Measurements from ENCODE around the gene SLC39A13. TPM values are rescaled to one million over a fixed set of nuclear protein-coding genes. Genes with fewer than 3 reads are reported as not detected.

The SLC39A13 gene
- total RNA-seq, 1 experiment from 2014 or later, result 27.1 TPM

GRCh38 chr11:47426062-47426956, 17.9 kb downstream of the SLC39A13 start, which contains the start of gene PSMC3:
TSS of gene PSMC3 (minus strand) at chr11:47426439. CDS start at chr11:47426279, 160 bp downstream.
- Histone ChIP-seq H3K4me1 (peaks cover 8% of the 10 kb centered on the region; the same call in 1 of the 2 replicates), H3K9me3 (no peaks in the 10 kb centered on the region), H3K27me3 (replicated peaks; ENCODE audit: control insufficient read depth, insufficient read depth, low read length) (no peaks in the 10 kb centered on the region), H3K4me3 (ENCODE audit: low read depth, low read length) (peak within 1 kb of the TSS; percentile 85), H3K36me3 (ENCODE audit: control insufficient read depth, insufficient read depth, low read length) (peaks cover 13% of the 10 kb centered on the region)
- no TSS peak for BruUV-seq (replicated peaks)
- Mint-ChIP-seq H3K4me3 (ENCODE audit: unreplicated experiment) (peak within 1 kb of the TSS; percentile 89), H3K9me3 (ENCODE audit: unreplicated experiment) (no peaks in the 10 kb centered on the region), H3K4me1 (ENCODE audit: low read depth, unreplicated experiment) (peaks cover 10% of the 10 kb centered on the region), H3K36me3 (ENCODE audit: insufficient read depth, unreplicated experiment) (peaks cover 55% of the 10 kb centered on the region), H3K27ac (ENCODE audit: unreplicated experiment) (peak within 1 kb of the TSS; percentile 97), H3K27me3 (ENCODE audit: insufficient read depth, unreplicated experiment) (no peaks in the 10 kb centered on the region)
- POLR2A ChIA-PET, result interaction anchor here (0.5 to 1.6 kb wide), 10 partner anchors 8 to 1505 kb away, joined by 3 to 10 read pairs (median 3); partner anchors contain the start of gene SLC39A13
- TF ChIP-seq, protein P1, sequence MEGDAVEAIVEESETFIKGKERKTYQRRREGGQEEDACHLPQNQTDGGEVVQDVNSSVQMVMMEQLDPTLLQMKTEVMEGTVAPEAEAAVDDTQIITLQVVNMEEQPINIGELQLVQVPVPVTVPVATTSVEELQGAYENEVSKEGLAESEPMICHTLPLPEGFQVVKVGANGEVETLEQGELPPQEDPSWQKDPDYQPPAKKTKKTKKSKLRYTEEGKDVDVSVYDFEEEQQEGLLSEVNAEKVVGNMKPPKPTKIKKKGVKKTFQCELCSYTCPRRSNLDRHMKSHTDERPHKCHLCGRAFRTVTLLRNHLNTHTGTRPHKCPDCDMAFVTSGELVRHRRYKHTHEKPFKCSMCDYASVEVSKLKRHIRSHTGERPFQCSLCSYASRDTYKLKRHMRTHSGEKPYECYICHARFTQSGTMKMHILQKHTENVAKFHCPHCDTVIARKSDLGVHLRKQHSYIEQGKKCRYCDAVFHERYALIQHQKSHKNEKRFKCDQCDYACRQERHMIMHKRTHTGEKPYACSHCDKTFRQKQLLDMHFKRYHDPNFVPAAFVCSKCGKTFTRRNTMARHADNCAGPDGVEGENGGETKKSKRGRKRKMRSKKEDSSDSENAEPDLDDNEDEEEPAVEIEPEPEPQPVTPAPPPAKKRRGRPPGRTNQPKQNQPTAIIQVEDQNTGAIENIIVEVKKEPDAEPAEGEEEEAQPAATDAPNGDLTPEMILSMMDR (IDR thresholded peaks at IDR 0.05; ENCODE audit: insufficient read depth in 1 of 2, low read depth in 1 of 2, low read length in 1 of 2, severe bottlenecking in 1 of 2, unreplicated experiment in 1 of 2), result no peak
- peak; percentile 98 to 99 for DNase-seq
- intact Hi-C loops (cut with micrococcal nuclease; ENCODE audit: unreplicated experiment), result loop anchor here (1.0 to 5.0 kb wide), 3 partner anchors 18 to 341 kb away; partner anchors contain the start of genes FNBP4 and SLC39A13
- CTCF ChIA-PET, result interaction anchor here (0.6 to 1.5 kb wide), 6 partner anchors 14 to 212 kb away, joined by 3 to 9 read pairs (median 4); no protein-coding TSS in a partner anchor

GRCh38 chr11:47430524-47430923, 22.1 kb downstream of the SLC39A13 start:
- Mint-ChIP-seq H3K4me1 (ENCODE audit: low read depth, unreplicated experiment) (peaks cover 9% of the 10 kb centered on the region), H3K27ac (ENCODE audit: unreplicated experiment) (no peak overlapping the region), H3K36me3 (ENCODE audit: insufficient read depth, unreplicated experiment) (peaks cover 16% of the 10 kb centered on the region), H3K9me3 (ENCODE audit: unreplicated experiment) (no peaks in the 10 kb centered on the region), H3K27me3 (ENCODE audit: insufficient read depth, unreplicated experiment) (no peaks in the 10 kb centered on the region), H3K4me3 (ENCODE audit: unreplicated experiment) (no peak overlapping the region)
- Histone ChIP-seq H3K27me3 (replicated peaks; ENCODE audit: control insufficient read depth, insufficient read depth, low read length) (no peaks in the 10 kb centered on the region), H3K36me3 (ENCODE audit: control insufficient read depth, insufficient read depth, low read length) (no peaks in the 10 kb centered on the region), H3K4me3 (ENCODE audit: low read depth, low read length) (no peak overlapping the region), H3K4me1 (no peaks in the 10 kb centered on the region; the same call in 1 of the 2 replicates), H3K9me3 (no peaks in the 10 kb centered on the region)
- DNase-seq, result no peak
- TF ChIP-seq, protein P1 (IDR thresholded peaks at IDR 0.05; ENCODE audit: insufficient read depth in 1 of 2, low read depth in 1 of 2, low read length in 1 of 2, severe bottlenecking in 1 of 2, unreplicated experiment in 1 of 2), result no peak
- intact Hi-C loops (cut with micrococcal nuclease; ENCODE audit: unreplicated experiment), result no loop called here
- no TSS peak for BruUV-seq (replicated peaks)
- ChIA-PET POLR2A (no interaction called here), CTCF (no interaction called here)

DNA sequence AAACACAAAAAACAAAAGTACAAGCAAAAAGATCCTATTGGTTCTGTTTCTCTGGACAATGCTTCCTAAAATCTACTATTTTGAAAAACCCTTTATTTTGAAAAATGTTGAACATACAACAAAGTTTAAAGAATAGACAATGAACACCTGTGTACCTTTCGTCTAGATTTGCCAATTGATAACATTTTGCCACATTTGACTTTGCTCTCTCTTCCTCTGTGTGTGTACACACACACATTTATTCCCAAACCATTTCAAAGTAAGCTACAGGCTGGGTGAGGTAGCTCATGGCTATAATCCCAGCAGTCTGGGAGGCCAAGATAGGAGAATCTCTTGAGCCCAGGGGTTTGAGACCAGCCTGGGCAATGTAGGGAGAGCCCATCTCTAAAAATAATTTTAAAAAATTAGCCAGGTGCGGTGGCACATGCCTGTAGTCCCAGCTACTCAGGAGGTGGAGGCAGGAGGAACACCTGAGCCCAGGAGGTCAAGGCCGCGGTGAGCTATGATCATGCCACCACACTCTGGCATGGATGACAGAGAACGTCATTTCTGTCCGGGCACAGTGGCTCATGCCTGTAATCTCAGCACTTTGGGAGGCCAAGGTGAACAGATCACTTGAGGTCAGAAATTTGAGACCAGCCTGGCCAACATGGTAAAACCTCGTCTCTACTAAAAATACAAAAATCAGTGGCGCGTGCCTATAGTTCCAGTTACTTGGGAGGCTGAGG, 23.1 kb downstream of the SLC39A13 start:
- no peak overlapping the region for H3K4me3 ChIP-seq (ENCODE audit: low read depth, low read length)
- no peak for DNase-seq
- no peaks in the 10 kb centered on the region for H3K9me3 ChIP-seq
- ChIA-PET POLR2A (no interaction called here), CTCF (no interaction called here)
- Mint-ChIP-seq H3K9me3 (ENCODE audit: unreplicated experiment) (no peaks in the 10 kb centered on the region), H3K27me3 (ENCODE audit: insufficient read depth, unreplicated experiment) (no peaks in the 10 kb centered on the region), H3K36me3 (ENCODE audit: insufficient read depth, unreplicated experiment) (peaks cover 12% of the 10 kb centered on the region), H3K27ac (ENCODE audit: unreplicated experiment) (no peak overlapping the region), H3K4me1 (ENCODE audit: low read depth, unreplicated experiment) (peaks cover 7% of the 10 kb centered on the region), H3K4me3 (ENCODE audit: unreplicated experiment) (no peak overlapping the region)
- intact Hi-C loops (cut with micrococcal nuclease; ENCODE audit: unreplicated experiment), result no loop called here
- H3K4me1 ChIP-seq, result no peaks in the 10 kb centered on the region
- BruUV-seq (replicated peaks), result no TSS peak
- no peaks in the 10 kb centered on the region for H3K36me3 ChIP-seq (ENCODE audit: control insufficient read depth, insufficient read depth, low read length)
- H3K27me3 ChIP-seq (replicated peaks; ENCODE audit: control insufficient read depth, insufficient read depth, low read length), result no peaks in the 10 kb centered on the region
- TF ChIP-seq, protein P1 (IDR thresholded peaks at IDR 0.05; ENCODE audit: insufficient read depth in 1 of 2, low read depth in 1 of 2, low read length in 1 of 2, severe bottlenecking in 1 of 2, unreplicated experiment in 1 of 2), result no peak

Measured in Caco-2 (cell line).